ENCODE data around the gene KLC3. TPM values are rescaled to one million over a fixed set of nuclear protein-coding genes. Genes with fewer than 3 reads are reported as not detected.

The KLC3 gene
- total and polyA plus RNA-seq, 4 donors, result 0.80 to 2.2 (median 1.4) TPM

DNA sequence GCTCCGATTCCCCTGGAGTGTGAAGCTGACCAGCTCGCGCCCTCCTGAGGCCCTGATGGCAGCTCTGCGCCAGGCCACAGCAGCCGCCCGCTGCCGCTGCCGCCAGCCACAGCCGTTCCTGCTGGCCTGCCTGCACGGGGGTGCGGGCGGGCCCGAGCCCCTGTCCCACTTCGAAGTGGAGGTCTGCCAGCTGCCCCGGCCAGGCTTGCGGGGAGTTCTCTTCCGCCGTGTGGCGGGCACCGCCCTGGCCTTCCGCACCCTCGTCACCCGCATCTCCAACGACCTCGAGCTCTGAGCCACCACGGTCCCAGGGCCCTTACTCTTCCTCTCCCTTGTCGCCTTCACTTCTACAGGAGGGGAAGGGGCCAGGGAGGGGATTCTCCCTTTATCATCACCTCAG is 38.1 kb upstream of the KLC3 start:
- Histone ChIP-seq H3K4me1 (ENCODE audit: control insufficient read depth in 5 of 5, insufficient read depth in 5 of 5, low read length in 5 of 5) (no peaks in the 10 kb centered on the region), H3K4me3 (no peak overlapping the region), H3K36me3 (ENCODE audit: control insufficient read depth in 4 of 4, insufficient read depth in 4 of 4, low read length in 4 of 4) (peaks cover 0 to 23% (median 7%) of the 10 kb centered on the region in 4 donors), H3K27me3 (ENCODE audit: control insufficient read depth in 3 of 3, insufficient read depth in 3 of 3, low read length in 2 of 3) (no peaks in the 10 kb centered on the region), H3K9me3 (ENCODE audit: control insufficient read depth in 4 of 4, insufficient read depth in 3 of 4, low read length in 3 of 4) (no peaks in the 10 kb centered on the region), H3K27ac (ENCODE audit: low read depth in 1 of 2, low read length in 1 of 2) (no peak overlapping the region), H3K9ac (ENCODE audit: insufficient read depth in 1 of 2, low read length in 2 of 2) (no peak overlapping the region)
- TF ChIP-seq, protein P1, sequence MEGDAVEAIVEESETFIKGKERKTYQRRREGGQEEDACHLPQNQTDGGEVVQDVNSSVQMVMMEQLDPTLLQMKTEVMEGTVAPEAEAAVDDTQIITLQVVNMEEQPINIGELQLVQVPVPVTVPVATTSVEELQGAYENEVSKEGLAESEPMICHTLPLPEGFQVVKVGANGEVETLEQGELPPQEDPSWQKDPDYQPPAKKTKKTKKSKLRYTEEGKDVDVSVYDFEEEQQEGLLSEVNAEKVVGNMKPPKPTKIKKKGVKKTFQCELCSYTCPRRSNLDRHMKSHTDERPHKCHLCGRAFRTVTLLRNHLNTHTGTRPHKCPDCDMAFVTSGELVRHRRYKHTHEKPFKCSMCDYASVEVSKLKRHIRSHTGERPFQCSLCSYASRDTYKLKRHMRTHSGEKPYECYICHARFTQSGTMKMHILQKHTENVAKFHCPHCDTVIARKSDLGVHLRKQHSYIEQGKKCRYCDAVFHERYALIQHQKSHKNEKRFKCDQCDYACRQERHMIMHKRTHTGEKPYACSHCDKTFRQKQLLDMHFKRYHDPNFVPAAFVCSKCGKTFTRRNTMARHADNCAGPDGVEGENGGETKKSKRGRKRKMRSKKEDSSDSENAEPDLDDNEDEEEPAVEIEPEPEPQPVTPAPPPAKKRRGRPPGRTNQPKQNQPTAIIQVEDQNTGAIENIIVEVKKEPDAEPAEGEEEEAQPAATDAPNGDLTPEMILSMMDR (IDR thresholded peaks at IDR 0.05; ENCODE audit: control extremely low read depth, extremely low read depth), result no peak
- ATAC-seq (ENCODE audit: insufficient read depth, low FRiP score), result no peak
- DNase-seq, result no peak
- WGBS, 2 donors, result 93 to 96% methylated on average over 27 of the region's 27 CpGs

DNA sequence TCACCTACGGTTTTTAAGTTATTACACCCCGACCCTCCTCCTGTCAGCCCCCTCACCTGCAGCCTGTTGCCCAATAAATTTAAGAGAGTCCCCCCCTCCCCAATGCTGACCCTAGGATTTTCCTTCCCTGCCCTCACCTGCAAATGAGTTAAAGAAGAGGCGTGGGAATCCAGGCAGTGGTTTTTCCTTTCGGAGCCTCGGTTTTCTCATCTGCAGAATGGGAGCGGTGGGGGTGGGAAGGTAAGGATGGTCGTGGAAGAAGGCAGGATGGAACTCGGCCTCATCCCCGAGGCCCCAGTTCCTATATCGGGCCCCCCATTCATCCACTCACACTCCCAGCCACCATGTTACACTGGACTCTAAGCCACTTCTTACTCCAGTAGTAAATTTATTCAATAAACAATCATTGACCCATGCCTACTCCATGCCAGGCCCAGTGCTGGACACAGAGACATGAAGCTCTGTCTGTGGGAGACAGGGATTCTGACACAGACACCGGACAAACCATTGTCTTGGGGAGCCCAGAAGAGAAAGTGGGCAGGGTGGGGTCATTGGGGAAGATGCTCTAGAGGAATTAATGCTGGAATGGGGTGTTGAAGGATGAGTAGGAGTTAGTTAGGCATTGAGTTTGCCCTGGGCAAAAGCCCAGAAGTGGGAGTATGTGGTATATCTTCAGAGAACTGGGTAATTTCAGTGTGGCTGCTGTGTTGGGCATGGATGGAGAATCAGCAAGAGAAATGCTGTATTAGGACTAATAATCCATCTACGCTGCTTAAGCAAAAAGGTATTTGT is 37.1 kb upstream of the KLC3 start:
- no peaks in the 10 kb centered on the region for H3K9me3 ChIP-seq (ENCODE audit: control insufficient read depth in 4 of 4, insufficient read depth in 3 of 4, low read length in 3 of 4)
- ATAC-seq (ENCODE audit: insufficient read depth, low FRiP score) (no peak), DNase-seq (no peak)
- no peak overlapping the region for H3K27ac ChIP-seq (ENCODE audit: low read depth in 1 of 2, low read length in 1 of 2)
- H3K4me1 ChIP-seq (ENCODE audit: control insufficient read depth in 5 of 5, insufficient read depth in 5 of 5, low read length in 5 of 5), result no peaks in the 10 kb centered on the region
- H3K36me3 ChIP-seq (ENCODE audit: control insufficient read depth in 4 of 4, insufficient read depth in 4 of 4, low read length in 4 of 4), result peaks cover 0 to 17% (median 6%) of the 10 kb centered on the region in 4 donors
- H3K27me3 ChIP-seq (ENCODE audit: control insufficient read depth in 3 of 3, insufficient read depth in 3 of 3, low read length in 2 of 3), result no peaks in the 10 kb centered on the region
- H3K9ac ChIP-seq (ENCODE audit: insufficient read depth in 1 of 2, low read length in 2 of 2), result no peak overlapping the region
- no peak overlapping the region for H3K4me3 ChIP-seq
- TF ChIP-seq, protein P1 (IDR thresholded peaks at IDR 0.05; ENCODE audit: control extremely low read depth, extremely low read depth), result no peak
- 93 to 95% methylated on average over 12 of the region's 12 CpGs for whole genome bisulfite sequencing, 2 donors

DNA sequence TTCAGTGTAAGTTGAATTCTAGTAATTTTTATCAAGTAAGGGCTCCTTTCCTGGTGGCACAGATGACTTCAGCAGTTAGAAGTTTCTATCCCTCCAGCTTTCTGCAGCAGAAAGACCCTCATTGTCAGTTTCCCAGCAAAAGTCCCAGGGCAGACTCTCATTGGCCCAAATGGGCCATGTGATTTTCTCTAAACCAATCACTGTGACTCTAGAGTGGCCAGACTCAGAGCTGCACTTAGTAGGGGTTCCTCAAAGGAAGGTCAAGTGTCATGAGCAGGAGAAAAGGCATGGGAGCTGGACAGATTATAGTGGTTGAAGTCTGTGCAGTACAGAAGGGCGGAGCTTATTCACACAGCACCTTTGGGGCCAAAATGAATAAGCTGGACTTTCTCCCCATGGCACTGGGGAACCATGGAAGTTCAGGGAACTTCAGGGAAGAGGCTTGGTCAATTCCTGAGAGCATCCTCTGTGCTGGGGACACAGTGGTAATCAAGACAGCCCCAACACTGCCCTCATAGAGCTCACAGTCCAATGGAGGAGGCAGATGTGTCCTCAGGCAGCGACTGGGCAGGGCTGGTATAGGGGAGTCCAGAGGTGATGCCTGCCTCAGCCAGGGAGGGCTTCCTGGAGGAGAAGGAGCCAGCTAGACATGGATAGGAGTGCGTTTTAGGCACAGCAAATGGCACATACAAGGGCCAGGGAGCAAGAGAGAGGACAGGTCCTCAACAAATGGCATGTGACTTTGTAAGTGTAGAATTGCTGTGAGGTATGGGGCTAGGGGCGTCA is 36.2 kb upstream of the KLC3 start:
- Histone ChIP-seq H3K9ac (ENCODE audit: insufficient read depth in 1 of 2, low read length in 2 of 2) (no peak overlapping the region), H3K4me3 (no peak overlapping the region), H3K36me3 (ENCODE audit: control insufficient read depth in 4 of 4, insufficient read depth in 4 of 4, low read length in 4 of 4) (peaks cover 0 to 15% (median 4%) of the 10 kb centered on the region in 4 donors), H3K4me1 (ENCODE audit: control insufficient read depth in 5 of 5, insufficient read depth in 5 of 5, low read length in 5 of 5) (no peaks in the 10 kb centered on the region), H3K27me3 (ENCODE audit: control insufficient read depth in 3 of 3, insufficient read depth in 3 of 3, low read length in 2 of 3) (no peaks in the 10 kb centered on the region), H3K27ac (ENCODE audit: low read depth in 1 of 2, low read length in 1 of 2) (no peak overlapping the region), H3K9me3 (ENCODE audit: control insufficient read depth in 4 of 4, insufficient read depth in 3 of 4, low read length in 3 of 4) (no peaks in the 10 kb centered on the region)
- TF ChIP-seq, protein P1 (IDR thresholded peaks at IDR 0.05; ENCODE audit: control extremely low read depth, extremely low read depth), result no peak
- DNase-seq (no peak), ATAC-seq (ENCODE audit: insufficient read depth, low FRiP score) (no peak)
- WGBS, 2 donors, result 73 to 82% methylated on average over 4 of the region's 4 CpGs
